ENCODE measurements around the gene CDH13.

GRCh38 chr16:83206426-83206825 lies 579.7 kb downstream of the CDH13 start:
- no peak for TF ChIP-seq CTCF (IDR thresholded peaks at IDR 0.05)
- no peak for TF ChIP-seq POLR2A (IDR thresholded peaks at IDR 0.05)

Data from adrenal gland (tissue), 5 donors.